NCI-H2029 (cell line): ENCODE results near the gene NDN.

Source experiments
- DNase-seq: peaks from one replicate; lab custom pipeline; 2025; lab: John Stamatoyannopoulos, UW

NDN gene

DNA sequence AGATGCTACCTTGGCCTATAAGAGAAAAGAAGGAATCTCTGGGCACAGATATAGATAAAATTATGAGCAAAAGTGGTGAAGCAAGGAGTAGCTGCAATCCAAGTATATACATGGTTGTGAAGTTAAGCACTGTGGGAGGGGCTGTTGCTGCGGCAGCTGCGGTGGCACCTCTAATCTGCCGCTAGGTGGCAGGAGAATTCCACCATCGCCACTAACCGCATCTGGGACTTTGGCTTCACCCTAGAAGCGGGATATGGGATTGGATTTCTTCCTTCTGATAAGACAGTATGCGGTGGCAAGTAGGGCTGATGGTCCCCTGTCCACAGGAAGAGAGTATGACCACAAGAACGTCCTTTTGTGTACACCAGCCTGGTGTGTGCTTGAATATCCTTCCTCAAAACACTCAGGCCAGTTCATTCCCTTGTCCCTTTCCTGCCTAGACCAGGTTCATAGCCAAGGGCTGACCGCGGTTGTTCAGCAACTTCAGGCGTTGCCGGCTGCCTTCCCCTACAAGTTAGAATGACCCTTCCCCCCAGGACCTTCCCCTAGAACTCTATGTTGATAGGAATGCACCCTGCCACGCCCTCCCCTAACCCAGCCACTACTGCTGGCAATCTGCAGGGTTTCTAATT is 44.6 kb downstream of the NDN start:
- DNase-seq: peak; percentile 27
